ENCODE results near the gene NALCN.
A peak's percentile ranks its signal among the peaks of the same experiment; 100 is the strongest.

NALCN gene

GRCh38 chr13:101346942-101347728 is 69.2 kb downstream of the NALCN start:
- no peak overlapping the region for H3K4me3 ChIP-seq (replicated peaks; ENCODE audit: low read depth, low read length)
- peak; percentile 11 for DNase-seq (ENCODE audit: low read depth)
- TF ChIP-seq CTCF (IDR thresholded peaks at IDR 0.05; ENCODE audit: low read length, missing control alignments) = no peak

DNA sequence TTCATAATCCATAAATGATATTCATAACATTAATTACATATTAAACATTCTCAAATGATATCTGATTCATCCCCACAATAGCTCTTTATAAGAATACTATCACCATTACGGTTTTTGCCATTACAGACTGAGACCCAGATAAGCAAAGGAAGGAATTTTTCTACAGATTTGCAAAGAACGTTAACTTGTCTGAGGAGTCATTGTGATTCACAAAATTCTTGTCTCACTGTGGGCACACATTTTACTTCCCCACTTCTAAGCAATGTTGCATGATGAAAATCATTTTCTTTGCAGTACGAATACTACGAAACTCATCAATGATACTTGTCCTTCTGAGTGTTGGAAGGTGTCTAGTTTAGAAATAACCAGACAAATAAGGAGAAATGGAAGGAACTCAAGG is 70.1 kb downstream of the NALCN start:
- H3K4me3 ChIP-seq (replicated peaks; ENCODE audit: low read depth, low read length) = no peak overlapping the region
- DNase-seq (ENCODE audit: low read depth) = no peak
- no peak for TF ChIP-seq CTCF (IDR thresholded peaks at IDR 0.05; ENCODE audit: low read length, missing control alignments)

GRCh38 chr13:101343128-101343787 is 73.0 kb downstream of the NALCN start:
- DNase-seq (ENCODE audit: low read depth) = no peak
- no peak overlapping the region for H3K4me3 ChIP-seq (replicated peaks; ENCODE audit: low read depth, low read length)
- no peak for TF ChIP-seq CTCF (IDR thresholded peaks at IDR 0.05; ENCODE audit: low read length, missing control alignments)

GRCh38 chr13:101341464-101341863 is 74.8 kb downstream of the NALCN start:
- DNase-seq (ENCODE audit: low read depth) = no peak
- TF ChIP-seq CTCF (IDR thresholded peaks at IDR 0.05; ENCODE audit: low read length, missing control alignments) = no peak

DNA sequence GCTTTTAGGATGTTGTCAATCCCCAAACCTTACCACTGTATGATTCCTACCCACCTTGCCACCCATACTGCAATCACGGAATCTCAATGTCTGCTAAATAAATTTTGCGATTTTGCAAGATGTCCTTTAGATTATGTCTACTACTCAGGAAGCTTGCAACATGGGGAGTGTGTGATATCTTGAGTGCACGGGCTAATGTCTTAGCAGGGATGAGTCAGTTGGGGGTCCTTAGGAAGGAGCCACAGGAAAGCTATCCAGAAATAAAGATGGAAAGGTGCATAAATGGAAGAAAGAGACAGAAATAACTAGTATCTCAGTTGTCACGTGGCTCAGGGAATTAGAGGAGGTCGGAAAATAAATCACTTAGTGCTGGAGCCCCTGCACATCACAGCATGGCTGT is 77.1 kb downstream of the NALCN start:
- TF ChIP-seq CTCF (IDR thresholded peaks at IDR 0.05; ENCODE audit: low read length, missing control alignments) = no peak
- no peak overlapping the region for H3K4me3 ChIP-seq (replicated peaks; ENCODE audit: low read depth, low read length)
- no peak for DNase-seq (ENCODE audit: low read depth)

More at GRCh38 chr13:101341464-101341863, 74.8 kb downstream of the NALCN start:
- no peak overlapping the region for H3K4me3 ChIP-seq (replicated peaks; ENCODE audit: low read depth, low read length)

DNA sequence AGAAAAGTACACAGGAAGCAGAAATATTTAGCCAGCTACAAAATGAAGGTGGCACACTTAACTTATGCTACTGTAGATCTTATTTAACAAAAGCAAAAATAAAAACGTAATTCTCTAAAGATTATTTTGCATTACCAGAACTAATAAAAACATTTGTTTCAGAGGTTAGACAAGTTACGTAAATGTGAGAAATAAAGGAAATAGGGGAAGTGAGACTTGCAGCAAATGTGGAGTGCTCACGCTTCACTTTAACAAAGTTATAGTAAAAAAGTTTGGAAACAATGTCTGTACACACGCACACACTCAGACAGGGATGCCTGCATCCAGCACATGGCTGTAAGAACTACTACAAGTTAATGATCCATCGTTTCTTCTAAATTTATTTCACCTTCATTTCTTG is 83.7 kb downstream of the NALCN start:
- H3K4me3 ChIP-seq (replicated peaks; ENCODE audit: low read depth, low read length) = no peak overlapping the region
- no peak for DNase-seq (ENCODE audit: low read depth)
- TF ChIP-seq CTCF (IDR thresholded peaks at IDR 0.05; ENCODE audit: low read length, missing control alignments) = no peak

Measured in fibroblast of pulmonary artery (primary cell).